Kidney (tissue), 14 donors: ENCODE measurements around the gene PPP4R3B. TPM values are rescaled to one million over a fixed set of nuclear protein-coding genes. Genes with fewer than 3 reads are reported as not detected.

Source experiments
- DNase-seq, 5 donors: peaks; one replicate each; pipeline ENCODE4 v3.0.0-alpha.2; 2013 to 2020
- FAIRE-seq: peaks from 2 replicates; lab custom pipeline; 2012; peaks lifted over from hg19 to GRCh38; lab: Jason Lieb, UNC
- H3K27ac ChIP-seq, 2 donors: one replicate each; pipeline ENCODE4 v1.7.0; 2013; ENCODE audit warnings: low read depth in 2 of 2, low read length in 2 of 2, inconsistent platforms in 1 of 2
- H3K27me3 ChIP-seq: one replicate; pipeline ENCODE4 v1.7.1; 2013; ENCODE audit warnings: low read length, inconsistent platforms; ENCODE audit not compliant: control insufficient read depth, insufficient read depth
- H3K36me3 ChIP-seq, 3 donors: one replicate each; pipeline versions ENCODE4 v1.7.0 to v1.7.1; 2013; ENCODE audit warnings: low read length in 3 of 3, control low read depth in 1 of 3, inconsistent platforms in 1 of 3; ENCODE audit not compliant: insufficient read depth in 3 of 3, control insufficient read depth in 2 of 3
- H3K4me1 ChIP-seq, 3 donors: one replicate each; pipeline versions ENCODE4 v1.7.0 to v1.7.1; 2013; ENCODE audit warnings: low read length in 3 of 3, inconsistent platforms in 1 of 3, low read depth in 1 of 3; ENCODE audit not compliant: control insufficient read depth in 2 of 3, insufficient read depth in 2 of 3
- H3K4me3 ChIP-seq, 3 donors: one replicate each; pipeline versions ENCODE4 v1.7.0 to v1.8.1; 2013; ENCODE audit warnings: low read length in 3 of 3, control low read depth in 1 of 3, inconsistent platforms in 1 of 3
- H3K9ac ChIP-seq, 3 donors: one replicate each; pipeline versions ENCODE4 v1.7.0 to v1.7.1; 2013; ENCODE audit warnings: low read length in 3 of 3, control low read depth in 1 of 3, inconsistent platforms in 1 of 3
- H3K9me3 ChIP-seq, 3 donors: one replicate each; pipeline versions ENCODE4 v1.7.0 to v1.7.1; 2013; ENCODE audit warnings: low read length in 3 of 3, control low read depth in 1 of 3, inconsistent platforms in 1 of 3; ENCODE audit not compliant: control insufficient read depth in 2 of 3, insufficient read depth in 1 of 3
- intact Hi-C: fragments of 100-400 bp; cut with DNase I; formaldehyde crosslinking; loops from one replicate; pipeline ENCODE4 v1.11.1; 2022
- polyA plus RNA-seq: library from polyadenylated mRNA; stranded (reverse); fragments of 350-450 nt; fragmentation: Illumina TruSeq; extraction: RNeasy Lipid Tissue Mini Kit (QIAGEN cat#74804); gene quantifications from one replicate; pipeline ENCODE4 v1.2.3, GENCODE V29; 2014; ENCODE audit warnings: low read depth, low replicate concordance; ENCODE audit not compliant: insufficient read depth
- total RNA-seq: library from RNA; stranded (reverse); fragmentation: NEBNext Ultra II Directional; extraction: Animal tissue kit (Norgen Biotek cat#: 25700); gene quantifications from one replicate; pipeline ENCODE4 v1.2.1, GENCODE V29; 2021
- TF ChIP-seq, protein P1 (sequence below): IDR thresholded peaks from 3 replicates; pipeline ENCODE4 v1.5.1; 2012; ENCODE audit warnings: mild to moderate bottlenecking, moderate library complexity, borderline replicate concordance; ENCODE audit not compliant: insufficient read depth; ENCODE audit errors: extremely low read depth
- donor health status: control.
- donor health status: control.
- donor health status: control.
- donor health status: control.
- donor health status: control.
- donor health status: DM: yes; HTN: yes; CAD: no.
- donor health status: Normal renal cell carcinoma (clear cell type).

The PPP4R3B gene
- total and polyA plus RNA-seq, 2 donors from 2014 or later, result 24.0 to 66.0 TPM

- H3K4me1 ChIP-seq, result no peaks in the 10 kb centered on the region
- H3K27ac ChIP-seq, result no peak overlapping the region
- H3K27me3 ChIP-seq, result no peaks in the 10 kb centered on the region
- intact Hi-C loops, result no loop called here
- H3K4me3 ChIP-seq, result no peak overlapping the region
- no peak overlapping the region for H3K9ac ChIP-seq
- H3K9me3 ChIP-seq, result no peaks in the 10 kb centered on the region
- TF ChIP-seq, protein P1, sequence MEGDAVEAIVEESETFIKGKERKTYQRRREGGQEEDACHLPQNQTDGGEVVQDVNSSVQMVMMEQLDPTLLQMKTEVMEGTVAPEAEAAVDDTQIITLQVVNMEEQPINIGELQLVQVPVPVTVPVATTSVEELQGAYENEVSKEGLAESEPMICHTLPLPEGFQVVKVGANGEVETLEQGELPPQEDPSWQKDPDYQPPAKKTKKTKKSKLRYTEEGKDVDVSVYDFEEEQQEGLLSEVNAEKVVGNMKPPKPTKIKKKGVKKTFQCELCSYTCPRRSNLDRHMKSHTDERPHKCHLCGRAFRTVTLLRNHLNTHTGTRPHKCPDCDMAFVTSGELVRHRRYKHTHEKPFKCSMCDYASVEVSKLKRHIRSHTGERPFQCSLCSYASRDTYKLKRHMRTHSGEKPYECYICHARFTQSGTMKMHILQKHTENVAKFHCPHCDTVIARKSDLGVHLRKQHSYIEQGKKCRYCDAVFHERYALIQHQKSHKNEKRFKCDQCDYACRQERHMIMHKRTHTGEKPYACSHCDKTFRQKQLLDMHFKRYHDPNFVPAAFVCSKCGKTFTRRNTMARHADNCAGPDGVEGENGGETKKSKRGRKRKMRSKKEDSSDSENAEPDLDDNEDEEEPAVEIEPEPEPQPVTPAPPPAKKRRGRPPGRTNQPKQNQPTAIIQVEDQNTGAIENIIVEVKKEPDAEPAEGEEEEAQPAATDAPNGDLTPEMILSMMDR, result peak; percentile 25
- no peaks in the 10 kb centered on the region for H3K36me3 ChIP-seq
- DNase-seq, result peak in 3 of 5 donors; percentile 26 to 68 (median 51)
- no peak for FAIRE-seq
These were observed 105.8 kb downstream of the PPP4R3B start for GRCh38 chr2:55511508-55512124.

GRCh38 chr2:55502590-55503141 lies 114.8 kb downstream of the PPP4R3B start:
- Histone ChIP-seq H3K4me1 (no peaks in the 10 kb centered on the region), H3K4me3 (no peak overlapping the region), H3K36me3 (no peaks in the 10 kb centered on the region), H3K27ac (no peak overlapping the region), H3K27me3 (no peaks in the 10 kb centered on the region), H3K9ac (no peak overlapping the region), H3K9me3 (no peaks in the 10 kb centered on the region)
- intact Hi-C loops, result no loop called here
- DNase-seq (no peak), FAIRE-seq (no peak)
- TF ChIP-seq, protein P1, result no peak

DNA sequence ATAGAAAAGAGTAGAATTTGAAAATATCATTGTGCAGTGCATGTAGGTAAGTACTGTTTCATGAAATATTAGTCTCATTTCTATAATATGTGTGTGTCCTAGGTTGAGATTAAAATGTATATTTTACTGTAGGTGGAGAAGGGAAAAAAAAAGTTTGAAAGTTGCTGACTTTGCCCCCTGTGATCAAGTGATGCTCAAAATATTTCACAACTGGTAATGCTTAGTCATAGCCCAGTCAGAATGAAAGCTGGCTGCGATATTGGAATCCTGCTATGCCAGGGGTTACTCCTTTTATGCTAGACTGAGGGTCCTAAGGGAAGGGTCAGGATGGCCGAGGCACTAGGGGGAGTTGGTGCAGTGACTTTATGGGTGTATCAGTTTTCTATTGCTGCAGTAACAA lies 117.4 kb downstream of the PPP4R3B start:
- TF ChIP-seq, protein P1, result no peak
- H3K4me3 ChIP-seq, result no peak overlapping the region
- intact Hi-C loops, result no loop called here
- FAIRE-seq, result no peak
- DNase-seq, result peak in 1 of 5 donors; percentile 17
- H3K27me3 ChIP-seq, result no peaks in the 10 kb centered on the region
- no peak overlapping the region for H3K9ac ChIP-seq
- H3K9me3 ChIP-seq, result no peaks in the 10 kb centered on the region
- no peaks in the 10 kb centered on the region for H3K36me3 ChIP-seq
- no peak overlapping the region for H3K27ac ChIP-seq
- no peaks in the 10 kb centered on the region for H3K4me1 ChIP-seq
